ENCODE measurements around the gene YAP1.
A peak's percentile ranks its signal among the peaks of the same experiment; 100 is the strongest.

DNA sequence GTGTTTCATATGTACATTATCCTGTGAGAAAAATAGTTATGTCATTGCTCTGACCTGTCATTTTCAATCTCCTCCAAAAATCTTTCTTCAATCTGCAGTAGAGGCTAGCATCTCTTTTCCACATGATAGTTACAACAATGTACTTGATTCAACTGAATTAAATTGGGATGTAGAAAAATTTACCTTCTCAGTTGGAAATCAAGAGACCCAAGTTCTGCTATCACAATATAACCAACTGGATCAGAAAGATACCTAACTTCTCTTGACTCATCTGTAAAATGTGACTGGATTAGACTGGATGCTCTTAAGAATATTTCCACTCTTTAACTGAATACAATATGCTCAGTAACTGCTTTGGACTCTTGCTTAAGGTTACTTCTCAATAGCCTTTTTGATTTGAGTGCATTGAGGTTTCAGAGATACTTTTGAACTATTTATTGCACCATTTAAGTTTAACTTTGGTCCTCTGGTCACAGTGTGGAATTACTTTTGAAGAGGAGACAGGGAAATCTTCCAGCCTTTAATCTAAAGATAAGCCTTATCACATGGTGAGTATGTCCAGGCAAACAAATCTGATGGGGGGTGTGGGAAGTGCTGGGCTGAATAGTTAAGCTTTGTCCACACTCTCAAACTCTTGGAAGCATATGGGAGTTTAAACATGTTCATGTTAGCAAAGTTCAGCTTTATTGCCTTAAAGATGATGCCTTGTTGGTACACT lies 82.3 kb downstream of the YAP1 start:
- TF ChIP-seq CTCF (IDR thresholded peaks at IDR 0.05; ENCODE audit: low read depth, low read length, missing input control) (no peak), RXRA (IDR thresholded peaks at IDR 0.05) (peak; percentile 69), EGR1 (IDR thresholded peaks at IDR 0.05; ENCODE audit: low read depth in 2 of 2) (no peak), REST (IDR thresholded peaks at IDR 0.05) (no peak), JUND (IDR thresholded peaks at IDR 0.05) (peak in 1 of 2 donors; percentile 41)

Data from liver (tissue), 3 donors.